GM13976 (cell line): ENCODE results near the gene LHCGR.

Experiments
- DNase-seq: peaks from one replicate; pipeline ENCODE4 v3.0.0; 2012; ENCODE audit warnings: low spot score
- CTCF ChIP-seq: IDR thresholded peaks from 2 replicates; pipeline ENCODE4 v1.5.1; 2012; ENCODE audit warnings: borderline replicate concordance, mild to moderate bottlenecking; ENCODE audit not compliant: insufficient read depth; ENCODE audit errors: extremely low read depth, missing control alignments, control extremely low read depth
- in situ Hi-C: fragments of 300-500 bp; cut with MboI; formaldehyde crosslinking; loops from one replicate; pipeline ENCODE4 v1.12.0; 2022; ENCODE audit warnings: low sequenced_read_pairs, mixed read lengths, inconsistent platforms; ENCODE audit not compliant: unreplicated experiment

LHCGR gene

GRCh38 chr2:48724278-48724677 lies 31.2 kb downstream of the LHCGR start:
- in situ Hi-C loops: no loop called here
- no peak for DNase-seq
- TF ChIP-seq CTCF: no peak

- no peak for DNase-seq
- no peak for TF ChIP-seq CTCF
- in situ Hi-C loops: no loop called here
Observed at GRCh38 chr2:48723129-48723528, 32.4 kb downstream of the LHCGR start.

- in situ Hi-C loops: no loop called here
- no peak for TF ChIP-seq CTCF
- DNase-seq: no peak
Observed at GRCh38 chr2:48722391-48722790, 33.1 kb downstream of the LHCGR start.

GRCh38 chr2:48721158-48721557 lies 34.4 kb downstream of the LHCGR start:
- DNase-seq: no peak
- TF ChIP-seq CTCF: no peak
- in situ Hi-C loops: no loop called here

- no peak for DNase-seq
- no peak for TF ChIP-seq CTCF
- in situ Hi-C loops: no loop called here
Observed at GRCh38 chr2:48719480-48720177, 35.9 kb downstream of the LHCGR start.

- no peak for TF ChIP-seq CTCF
- no peak for DNase-seq
- in situ Hi-C loops: no loop called here
Observed at GRCh38 chr2:48717846-48718245, 37.7 kb downstream of the LHCGR start.
